Measurements from ENCODE around the gene ACAD10.
"Not testable (repeated sequence)": the region's sequence is repeated elsewhere in the genome, so short reads cannot be mapped to it uniquely, and the experiment has no call there.

Gene ACAD10

DNA sequence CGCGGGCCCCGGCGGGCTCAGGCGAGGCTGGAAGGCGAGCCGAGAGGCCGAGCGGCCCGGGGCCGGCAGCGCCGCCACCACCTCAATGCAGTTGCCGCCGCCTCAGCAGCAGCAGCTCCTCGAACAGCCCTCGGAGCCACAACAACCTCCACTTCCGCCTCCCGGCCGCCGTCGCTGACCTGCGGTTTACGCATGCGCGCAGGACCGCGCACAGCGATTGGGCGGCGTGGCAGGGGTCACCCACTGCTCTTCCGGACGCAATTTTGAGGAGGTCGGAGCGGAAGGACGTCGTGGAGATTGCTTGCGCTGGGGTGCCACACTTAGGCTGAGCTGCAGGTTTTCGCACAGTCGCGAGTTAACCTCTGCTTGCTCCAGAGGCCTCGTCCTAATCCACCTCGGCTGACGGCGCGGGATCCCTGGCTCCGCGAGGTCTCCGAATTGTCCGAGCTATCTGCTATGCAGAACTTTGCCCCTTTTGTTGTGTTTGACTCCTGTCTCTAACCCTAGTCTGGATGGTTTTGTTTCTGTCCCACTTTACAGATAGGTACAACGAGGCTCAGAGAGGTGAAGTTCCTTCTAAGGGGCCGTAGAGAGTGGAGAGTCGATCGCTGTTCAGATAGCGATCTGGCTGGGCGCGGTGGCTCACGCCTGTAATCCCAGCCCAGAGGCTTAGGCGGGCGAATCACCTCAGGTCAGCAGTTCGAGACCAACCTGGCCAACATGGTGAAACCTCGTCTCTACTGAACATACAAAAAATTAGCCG lies at the start of gene ACAD10, which contains the start of gene BRAP:
Gene ACAD10 (plus strand): TSS at position 243 of the 763 bp plus-strand sequence. CDS start 6,657 bp downstream, outside the sequence.
Gene BRAP (minus strand): TSS at position 146 of the 763 bp plus-strand sequence. CDS start 164 bp downstream, outside the sequence.
- DNase-seq = peak; percentile 55

DNA sequence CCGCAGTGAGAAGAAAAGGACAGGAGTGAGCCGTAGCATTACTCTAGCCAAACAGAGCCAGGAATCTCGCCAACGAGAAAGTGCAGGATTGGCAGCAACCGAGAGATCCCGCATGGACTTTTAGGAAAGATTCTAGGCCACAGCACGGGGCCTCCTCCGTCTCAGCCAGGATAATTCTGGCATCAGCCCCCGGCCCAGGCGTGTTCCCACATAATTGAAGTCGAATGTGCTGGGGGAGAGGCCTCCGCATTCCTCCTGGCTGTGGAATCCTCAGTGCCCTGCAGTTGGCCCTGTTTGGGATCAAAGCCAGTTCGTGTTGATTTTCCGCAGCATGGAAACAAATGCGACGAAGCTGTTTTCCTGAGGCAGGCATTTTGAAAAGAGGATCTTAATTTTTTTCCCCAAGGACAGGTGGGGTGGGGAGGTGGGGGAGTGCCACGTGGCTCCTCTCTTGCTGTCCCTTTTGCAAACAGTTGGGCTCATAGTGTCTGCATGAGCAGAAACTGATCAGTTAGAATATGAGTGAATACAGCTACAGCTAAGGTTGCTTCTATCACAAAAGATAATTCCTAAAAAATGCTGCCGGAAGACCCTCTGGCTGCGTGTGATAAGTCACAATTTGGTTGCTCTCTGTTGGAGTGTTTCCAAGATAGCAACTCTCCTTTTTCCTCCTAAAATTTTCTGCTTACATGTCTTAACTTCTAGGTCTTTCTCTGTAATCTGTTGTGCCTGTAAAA lies 49.5 kb upstream of the ACAD10 start:
- DNase-seq = no peak

DNA sequence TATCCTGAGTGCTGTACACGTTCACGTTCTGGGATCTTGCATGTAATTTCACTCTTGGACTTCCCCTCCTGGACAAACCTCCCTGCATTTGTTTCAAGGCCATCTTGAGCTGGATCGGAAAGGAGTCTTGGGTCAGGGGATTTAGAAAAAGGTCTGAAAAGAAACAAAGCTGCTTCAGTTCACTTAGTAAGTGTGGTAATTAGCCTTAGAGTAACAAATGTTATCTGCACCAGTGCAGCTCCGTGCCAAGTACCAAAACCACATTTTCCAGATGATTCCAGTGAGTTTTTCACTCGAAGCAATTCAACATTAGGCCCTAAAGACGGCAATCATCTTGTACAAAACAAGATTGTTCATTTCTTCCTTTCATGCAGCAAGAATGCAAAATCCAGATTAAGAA lies 47.3 kb upstream of the ACAD10 start:
- no peak for DNase-seq

DNA sequence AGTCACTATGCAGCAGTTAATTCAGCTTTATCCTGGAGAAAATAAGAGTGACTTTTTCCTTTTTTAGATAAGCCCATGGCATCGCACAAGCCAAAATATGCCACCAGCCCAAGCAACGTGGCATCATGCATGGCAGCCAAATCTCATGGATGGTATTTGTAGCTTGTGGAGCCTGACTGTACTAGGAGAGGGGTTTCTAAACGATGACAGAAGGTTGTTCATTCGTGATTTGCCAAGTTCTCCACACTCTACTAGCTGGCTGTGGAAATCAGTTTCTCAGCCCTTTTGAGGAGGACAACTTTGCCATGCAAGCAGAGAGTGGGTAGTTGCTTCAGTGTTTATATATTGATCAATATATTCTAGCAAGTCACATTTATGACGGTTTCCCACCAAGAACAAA lies 45.3 kb upstream of the ACAD10 start:
- DNase-seq = no peak

DNA sequence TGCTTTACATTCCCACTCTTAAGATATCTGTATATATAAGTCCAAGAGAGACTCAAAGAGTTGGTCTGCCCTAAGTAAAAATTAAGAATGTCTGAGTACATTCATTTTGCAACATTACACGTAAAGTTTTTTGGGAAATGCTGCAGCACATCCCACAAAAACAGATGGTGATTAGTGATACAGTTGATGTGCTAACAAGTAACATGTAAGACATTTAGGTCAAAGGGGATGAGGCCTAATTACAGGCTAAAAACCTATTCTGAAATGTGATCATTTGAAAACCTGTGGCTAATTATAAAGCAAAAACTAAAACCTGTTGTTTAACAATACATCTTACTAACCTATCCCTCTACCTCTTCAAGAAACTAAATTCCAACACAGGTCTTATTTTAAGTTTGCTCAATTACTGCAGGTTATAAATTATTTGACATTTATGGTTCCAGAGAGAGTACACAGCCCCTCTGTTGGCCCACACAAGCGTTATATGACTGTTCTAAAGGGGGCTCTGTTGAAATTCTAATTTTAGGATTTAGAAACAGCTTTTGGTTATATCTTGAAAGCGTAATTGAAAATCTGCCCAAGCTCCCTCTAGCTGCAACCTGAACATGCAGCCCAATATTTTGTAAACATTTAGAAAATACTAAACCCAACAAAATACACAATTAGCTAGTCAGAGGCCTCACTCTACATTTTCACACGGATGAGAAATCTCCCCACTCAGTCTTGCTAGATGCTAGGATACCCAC lies 43.0 kb upstream of the ACAD10 start:
- no peak for DNase-seq

DNA sequence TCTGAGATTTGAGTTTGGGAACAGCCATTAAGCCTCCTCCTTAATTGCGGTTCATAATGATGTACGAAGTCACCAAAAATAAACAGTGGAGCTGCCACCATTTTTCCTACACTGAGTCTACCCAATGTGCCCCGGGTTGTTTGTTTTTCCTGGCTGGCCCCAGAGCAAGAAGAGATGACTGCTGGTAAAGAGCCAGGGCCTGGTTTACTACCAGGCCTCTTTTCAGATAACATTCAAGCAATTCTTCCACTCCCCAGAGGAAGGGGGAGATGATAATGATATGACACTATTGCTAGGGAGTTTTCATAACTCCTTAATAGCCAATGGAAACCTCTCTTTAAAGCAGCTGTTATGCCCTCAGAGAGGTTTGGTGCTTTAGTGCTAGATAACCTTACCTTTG lies 42.4 kb upstream of the ACAD10 start:
- no peak for DNase-seq

DNA sequence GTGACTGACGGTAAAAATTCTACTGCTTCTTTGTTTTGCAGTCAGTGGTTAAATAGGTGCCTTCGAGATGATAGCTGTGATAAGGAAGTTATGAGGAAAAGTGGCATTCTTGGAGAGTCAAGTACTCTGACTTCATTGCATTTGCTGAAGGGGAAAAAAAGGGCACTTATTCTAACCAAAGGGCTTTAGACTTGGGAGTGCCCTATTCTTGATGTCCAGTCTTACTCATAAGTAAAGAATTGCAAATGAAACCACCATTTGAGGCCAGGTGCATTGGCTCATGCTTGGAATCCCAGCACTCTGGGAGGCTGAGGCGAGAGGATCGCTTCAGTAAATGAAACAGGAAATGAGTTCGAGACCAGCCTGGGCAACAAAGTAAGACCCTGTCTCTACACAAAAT lies 40.4 kb upstream of the ACAD10 start:
- DNase-seq = no peak

DNA sequence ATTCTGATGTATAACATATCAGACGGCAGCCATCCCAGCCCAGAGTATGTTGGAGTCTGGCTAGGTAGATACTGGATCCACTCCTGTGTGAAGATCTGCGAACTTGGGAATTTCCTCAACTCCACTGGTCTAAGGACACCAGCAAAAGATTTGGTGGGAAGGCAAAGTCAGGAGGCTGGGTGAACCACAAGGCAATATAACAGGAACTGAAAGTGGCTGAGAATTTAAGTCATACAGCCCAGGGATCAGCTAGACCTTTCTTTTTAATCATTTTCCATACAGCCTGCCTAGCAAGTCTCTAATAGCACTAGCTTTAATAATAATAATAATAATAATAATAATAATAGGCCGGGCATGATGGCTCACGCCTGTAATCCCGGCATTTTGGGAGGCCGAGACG lies 34.9 kb upstream of the ACAD10 start:
- no peak for DNase-seq

DNA sequence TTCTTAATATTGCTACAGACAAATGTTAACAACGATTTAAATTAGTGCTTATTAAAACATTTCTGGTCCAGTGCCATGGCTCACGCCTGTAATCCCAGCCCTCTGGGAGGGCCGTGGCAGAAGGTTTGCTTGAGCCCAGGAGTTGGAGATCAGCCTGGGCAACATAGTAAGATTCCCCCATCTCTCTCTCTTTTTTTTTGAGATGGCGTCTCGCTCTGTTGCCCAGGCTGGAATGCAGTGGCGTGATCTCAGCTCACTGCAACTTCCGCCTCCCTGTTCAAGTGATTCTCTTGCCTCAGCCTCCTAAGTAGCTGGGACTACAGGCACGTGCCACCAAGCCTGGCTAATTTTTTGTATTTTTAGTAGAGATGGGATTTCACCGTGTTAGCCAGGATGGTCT lies 33.3 kb upstream of the ACAD10 start:
- DNase-seq = not testable (repeated sequence)

DNA sequence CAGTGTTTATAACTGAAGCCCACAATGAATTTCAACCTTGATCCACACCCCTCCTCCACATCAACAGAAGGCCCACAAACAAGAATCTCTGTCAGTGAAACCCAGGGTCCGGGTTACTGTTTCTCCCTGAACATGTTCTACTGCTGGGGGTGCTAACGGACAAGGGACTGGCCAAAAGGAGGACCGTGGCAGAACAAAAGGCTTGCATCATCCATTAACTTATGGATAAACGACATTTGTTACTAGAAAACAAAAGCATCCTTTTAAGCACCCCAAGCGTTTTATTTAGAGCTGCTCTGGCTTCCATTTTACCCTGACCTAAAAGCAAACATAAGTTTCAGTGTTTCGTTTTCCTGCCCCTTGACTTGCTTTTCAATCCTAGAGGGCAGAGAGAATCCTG lies 32.3 kb upstream of the ACAD10 start:
- no peak for DNase-seq

DNA sequence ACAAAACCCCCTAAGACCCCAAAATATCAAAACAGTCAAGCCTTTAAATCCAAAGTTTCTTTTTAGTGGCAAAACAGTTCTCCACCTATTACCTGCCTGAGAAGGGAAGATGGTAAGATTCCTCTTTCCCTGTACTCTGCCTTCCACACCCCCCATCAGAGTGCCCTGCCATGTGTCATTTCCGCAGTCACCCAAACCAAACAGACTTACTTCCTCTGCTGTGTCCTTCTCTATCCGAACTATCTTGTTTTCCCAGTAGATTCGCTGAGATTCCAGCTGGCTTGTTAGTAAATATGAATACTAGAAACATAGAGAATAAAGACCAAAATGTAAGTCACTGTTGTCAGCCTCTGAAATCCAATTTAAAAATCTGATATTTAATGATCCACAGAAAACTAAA lies 30.5 kb upstream of the ACAD10 start:
- no peak for DNase-seq

DNA sequence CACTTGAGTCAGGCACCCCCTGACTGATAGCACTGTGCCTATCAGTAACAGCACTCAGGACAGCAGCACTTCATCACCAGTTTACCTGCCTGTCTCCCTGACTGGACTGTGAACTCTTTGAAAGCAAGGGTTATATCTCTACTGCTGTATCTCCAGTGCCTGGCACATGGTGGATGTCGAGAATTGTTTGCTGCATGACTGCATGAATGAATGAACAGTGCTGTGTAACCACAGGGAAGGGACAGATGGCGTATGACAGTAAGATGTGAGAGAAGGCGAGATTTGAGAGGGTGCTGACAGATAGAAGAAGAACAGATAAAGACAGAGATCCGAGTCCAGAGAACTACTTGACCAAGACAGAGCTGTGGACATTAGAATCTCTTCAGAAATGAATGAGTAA lies 29.8 kb upstream of the ACAD10 start:
- DNase-seq = no peak

DNA sequence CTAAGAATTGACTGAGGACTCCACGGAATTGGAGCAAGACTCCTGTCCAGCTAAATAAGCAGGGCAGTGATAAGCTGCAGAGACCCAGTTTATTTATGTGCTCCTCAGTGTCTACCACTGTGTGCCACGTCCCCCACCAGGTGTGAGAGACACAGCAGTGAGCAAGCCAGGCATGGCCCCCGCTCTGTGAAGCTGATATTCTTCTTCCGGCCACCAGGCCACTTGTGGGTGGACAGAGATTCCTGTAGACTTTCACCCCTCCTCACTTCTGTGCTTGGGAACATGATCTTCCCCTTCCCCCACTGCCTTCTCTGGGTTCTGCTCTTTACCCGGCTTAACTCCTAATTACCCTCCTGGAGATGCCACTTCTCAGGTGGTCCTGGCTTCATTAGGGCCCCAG lies 21.4 kb upstream of the ACAD10 start:
- no peak for DNase-seq

DNA sequence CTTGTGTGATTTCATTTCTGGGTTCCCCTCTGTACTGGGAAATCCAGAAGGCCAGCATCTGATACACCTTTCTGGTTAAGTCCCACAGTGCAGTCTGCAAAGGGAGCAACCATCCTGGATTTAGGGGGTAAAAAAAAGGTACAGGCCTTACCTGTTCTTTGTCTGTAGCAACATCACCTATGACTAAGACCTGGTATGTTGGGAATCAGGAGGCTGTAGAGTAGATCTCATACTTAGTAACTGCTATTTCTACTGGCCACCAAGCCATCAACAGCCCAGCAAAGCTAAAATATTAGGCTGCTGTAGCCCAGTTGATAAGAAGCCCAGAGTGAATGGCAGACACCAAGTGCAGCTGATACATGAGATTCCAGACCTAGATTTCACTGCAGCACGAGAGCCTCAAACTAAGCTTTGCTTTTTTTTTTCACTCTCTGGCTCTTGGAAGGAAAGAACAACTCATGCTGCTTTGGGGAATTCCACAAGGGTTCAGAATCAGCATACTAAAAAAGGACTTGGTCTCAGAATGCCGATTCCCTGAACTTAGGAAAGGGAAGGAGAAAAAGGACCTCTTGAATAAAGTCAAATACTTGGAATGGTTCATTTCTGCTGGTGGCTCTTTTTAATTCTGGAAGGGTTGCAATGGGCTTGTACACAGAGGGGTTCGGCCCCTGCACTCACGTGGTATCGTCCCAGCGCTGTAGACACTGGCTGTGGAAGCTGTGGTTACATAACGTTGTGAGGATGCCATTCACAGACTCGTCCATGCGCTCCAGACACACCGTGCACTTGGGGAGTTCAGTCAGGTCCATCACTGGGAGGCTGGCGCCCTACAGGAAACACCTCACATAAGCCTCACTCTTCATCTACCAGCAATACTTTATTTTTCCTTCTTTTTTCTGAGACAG lies 20.6 kb upstream of the ACAD10 start:
- no peak for DNase-seq

DNA sequence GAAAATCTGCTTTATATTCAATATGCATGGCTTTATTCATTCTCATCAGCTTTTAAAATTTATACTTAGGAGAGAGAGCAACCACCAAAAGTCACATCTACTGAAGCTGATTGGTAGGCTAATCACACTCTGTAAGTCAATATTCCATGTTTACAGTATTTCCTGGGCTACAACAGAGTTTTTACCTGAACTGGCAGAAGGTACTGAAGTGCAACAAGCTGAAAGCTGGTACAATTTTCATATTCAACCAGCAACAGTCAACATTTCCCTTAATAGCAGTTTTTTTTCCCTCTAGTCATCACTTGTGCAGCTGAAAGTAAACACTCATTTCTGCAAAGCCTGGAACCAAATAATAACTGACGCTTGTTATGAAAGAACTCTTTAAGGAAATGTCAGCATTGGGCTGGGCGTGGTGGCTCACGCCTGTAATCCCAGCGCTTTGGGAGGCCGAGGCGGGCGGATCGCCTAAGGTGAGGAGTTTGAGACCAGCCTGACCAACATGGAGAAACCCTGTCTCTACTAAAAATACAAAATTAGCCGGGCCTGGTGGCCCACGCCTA lies 13.0 kb upstream of the ACAD10 start:
- no peak for DNase-seq

DNA sequence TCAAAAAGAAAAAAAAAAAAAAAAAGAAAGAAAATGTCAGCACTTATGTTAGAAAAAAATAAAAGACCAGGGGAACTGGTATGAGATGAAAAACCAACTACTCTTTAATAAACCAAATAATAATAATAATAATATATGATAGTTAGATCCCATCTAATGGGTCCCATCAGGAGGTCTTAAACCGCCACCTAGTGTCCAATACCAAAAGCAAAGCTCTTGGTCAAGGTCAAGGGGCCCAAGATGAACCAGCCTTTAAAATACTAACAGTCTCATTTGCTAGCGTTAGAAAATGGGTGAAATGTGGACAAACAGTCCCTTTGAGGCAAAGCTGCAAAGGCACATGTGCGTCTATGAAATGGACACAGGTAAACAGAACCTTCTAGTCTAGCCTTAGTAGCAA lies 12.3 kb upstream of the ACAD10 start:
- no peak for DNase-seq

DNA sequence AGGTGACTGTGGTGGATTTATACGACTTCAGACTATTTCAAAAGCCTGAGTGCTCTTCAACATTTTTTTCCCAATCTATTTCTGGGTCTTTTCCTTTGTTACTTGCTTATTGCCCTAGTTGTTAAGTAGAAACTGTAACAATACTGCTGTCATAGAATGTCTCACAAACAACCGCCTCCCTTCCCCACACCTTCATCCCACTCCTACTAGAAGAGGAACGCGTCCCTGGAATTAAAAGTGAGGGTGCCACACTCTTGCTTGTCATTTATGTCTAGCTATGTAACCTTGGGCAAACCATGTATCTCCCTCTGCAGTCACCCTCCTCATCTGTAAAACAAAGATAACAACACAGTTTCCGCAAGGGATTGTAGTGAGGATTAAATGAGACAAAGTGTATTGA lies 8.7 kb upstream of the ACAD10 start:
- DNase-seq = no peak

DNA sequence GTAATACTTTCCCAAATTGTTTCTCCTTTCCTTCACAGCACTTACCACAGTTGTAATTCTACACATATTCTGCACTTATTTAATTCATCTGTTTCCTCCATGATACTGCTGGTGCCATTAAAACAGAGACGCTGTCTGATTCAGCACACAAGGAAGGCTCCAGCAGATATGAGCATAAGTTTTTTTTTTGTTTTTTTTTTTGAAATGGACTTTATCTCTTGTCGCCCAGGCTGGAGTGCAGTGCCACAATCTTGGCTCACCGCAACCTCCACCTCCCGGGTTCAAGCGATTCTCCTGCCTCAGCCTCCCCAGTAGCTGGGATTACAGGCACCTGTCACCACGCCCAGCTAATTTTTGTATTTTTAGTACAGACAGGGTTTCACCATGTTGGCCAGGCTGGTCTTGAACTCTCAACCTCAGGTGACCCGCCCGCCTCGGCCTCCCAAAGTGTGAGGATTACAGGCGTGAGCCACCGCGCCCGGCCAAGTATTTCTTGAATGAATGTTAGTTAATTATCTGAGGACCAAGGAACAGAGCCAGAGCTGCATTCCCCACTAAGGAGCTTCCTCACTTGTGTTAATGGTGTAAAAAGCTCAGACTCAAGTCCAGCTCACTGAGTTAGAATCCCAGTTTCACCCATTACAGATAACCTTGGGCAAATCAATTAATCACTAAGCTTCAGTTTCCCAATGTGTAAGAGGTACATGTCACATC lies 1.2 kb upstream of the ACAD10 start:
- DNase-seq = not testable (repeated sequence)

DNA sequence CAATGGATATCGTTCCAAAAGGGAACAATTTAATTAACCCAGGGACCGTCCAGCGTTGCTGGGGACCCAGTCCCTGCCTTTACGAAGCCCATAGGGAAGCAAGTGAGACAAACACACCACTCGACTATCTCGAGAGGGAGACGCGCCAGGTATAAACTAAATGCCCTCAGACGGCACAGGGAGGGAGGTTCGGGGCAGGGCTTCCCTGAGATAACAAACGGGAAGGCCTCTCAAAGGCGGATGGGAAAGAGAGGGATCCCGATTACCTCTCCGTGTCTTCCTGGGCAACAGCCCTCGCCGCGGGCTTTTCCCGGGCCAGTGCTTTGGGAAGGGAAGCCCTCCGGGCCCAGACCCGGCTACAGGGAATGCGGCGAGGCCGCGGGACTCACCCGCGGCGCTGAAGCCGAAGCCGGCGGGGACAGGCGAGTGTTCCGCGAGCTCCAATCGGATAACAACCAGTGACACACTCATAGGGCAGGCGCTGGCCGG lies 487 bp upstream of the ACAD10 start:
- DNase-seq = no peak

DNA sequence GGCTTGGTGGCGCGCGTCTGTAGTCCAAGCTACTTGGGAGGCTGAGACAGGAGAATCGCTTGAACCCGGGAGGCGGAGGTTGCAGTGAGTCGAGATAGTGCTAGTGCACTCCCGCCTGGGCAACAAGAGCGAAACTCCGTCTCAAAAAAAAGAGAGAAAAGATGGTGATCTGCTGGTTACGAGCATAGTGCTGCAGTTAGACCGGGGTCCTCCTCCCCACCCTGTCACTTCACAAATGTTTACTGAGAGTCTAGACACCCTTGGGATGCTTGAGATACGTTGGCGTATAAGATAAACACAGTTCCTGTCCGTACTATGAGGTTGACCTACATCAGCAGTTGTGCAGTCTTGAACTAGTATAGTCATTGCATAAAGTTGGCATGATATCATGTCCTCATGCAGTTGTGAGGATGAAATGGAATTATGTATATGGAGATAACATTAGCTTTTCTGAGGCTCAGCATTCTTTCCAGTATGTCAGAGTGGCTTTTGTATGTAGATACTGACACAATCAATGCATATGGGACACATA lies 787 bp downstream of the ACAD10 start:
- DNase-seq = no peak

DNA sequence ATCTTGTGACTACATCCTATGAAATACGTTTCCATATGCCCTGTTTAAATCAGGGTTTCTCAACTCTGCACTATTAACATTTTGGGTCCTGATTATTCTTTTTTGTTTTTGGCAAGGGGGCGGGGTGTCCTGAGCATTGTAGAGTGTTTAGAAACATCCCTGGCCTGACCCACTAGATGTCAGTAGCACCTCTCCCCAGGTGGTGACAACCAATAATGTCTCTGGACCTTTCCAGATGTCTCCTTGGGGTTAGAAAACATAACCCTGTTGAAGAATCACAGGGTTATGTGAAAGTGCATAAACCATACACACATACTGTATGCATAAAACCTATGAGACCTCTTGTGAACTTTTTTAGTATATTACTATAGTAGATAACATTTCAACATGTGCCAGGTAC lies 1.4 kb downstream of the ACAD10 start:
- DNase-seq = no peak

Data from NCI-H1694 treated with DMSO at 0.1 percent for 48 hours (cell line).